Ascending aorta (tissue), 2 donors: ENCODE data around the gene IFT81. TPM values are rescaled to one million over a fixed set of nuclear protein-coding genes. Genes with fewer than 3 reads are reported as not detected.

Experiments
- DNase-seq, 2 donors: peaks; one replicate each; pipeline ENCODE4 v3.0.0-alpha.2; 2019; ENCODE audit warnings: low spot score in 2 of 2
- H3K27ac ChIP-seq, 2 donors: fragments of 200-600 bp; sonication (generic); one replicate each; pipeline ENCODE4 v1.5.1; 2016 to 2017; ENCODE audit warnings: mild to moderate bottlenecking in 1 of 2
- H3K27me3 ChIP-seq: fragments of 200-600 bp; sonication (generic); one replicate; pipeline ENCODE4 v1.5.1; 2017
- H3K36me3 ChIP-seq, 2 donors: fragments of 200-600 bp; sonication (generic); one replicate each; pipeline ENCODE4 v1.5.1; 2016
- H3K4me1 ChIP-seq, 2 donors: fragments of 200-600 bp; sonication (generic); one replicate each; pipeline ENCODE4 v1.5.1; 2016 to 2017; ENCODE audit warnings: mild to moderate bottlenecking in 1 of 2
- H3K4me3 ChIP-seq, 2 donors: fragments of 200-600 bp; sonication (generic); one replicate each; pipeline ENCODE4 v1.5.1; 2016 to 2017; ENCODE audit warnings: mild to moderate bottlenecking in 1 of 2
- H3K9me3 ChIP-seq, 2 donors: fragments of 200-600 bp; sonication (generic); one replicate each; pipeline ENCODE4 v1.5.1; 2016
- intact Hi-C: fragments of 100-400 bp; cut with DNase I; formaldehyde crosslinking; loops from one replicate; pipeline ENCODE4 v1.15.1; 2023
- total RNA-seq: library from RNA; depleted of rRNA; stranded (reverse); fragments of >200 nt; gene quantifications from one replicate; pipeline ENCODE4 v1.1.0, GENCODE V29; 2016
- TF ChIP-seq, protein P1 (sequence below), 3 experiments: fragments of 200-600 bp in 2 of 3; fragments of 450-650 bp in 1 of 3; sonication (generic) in 2 of 3; IDR thresholded peaks; one replicate each; pipeline ENCODE4 v1.5.1; 2016 to 2019; ENCODE audit warnings: antibody characterized with exemption in 3 of 3, mild to moderate bottlenecking in 1 of 3, moderate library complexity in 1 of 3

The IFT81 gene
- total RNA-seq, 1 donor from 2014 or later = 12.0 TPM

DNA sequence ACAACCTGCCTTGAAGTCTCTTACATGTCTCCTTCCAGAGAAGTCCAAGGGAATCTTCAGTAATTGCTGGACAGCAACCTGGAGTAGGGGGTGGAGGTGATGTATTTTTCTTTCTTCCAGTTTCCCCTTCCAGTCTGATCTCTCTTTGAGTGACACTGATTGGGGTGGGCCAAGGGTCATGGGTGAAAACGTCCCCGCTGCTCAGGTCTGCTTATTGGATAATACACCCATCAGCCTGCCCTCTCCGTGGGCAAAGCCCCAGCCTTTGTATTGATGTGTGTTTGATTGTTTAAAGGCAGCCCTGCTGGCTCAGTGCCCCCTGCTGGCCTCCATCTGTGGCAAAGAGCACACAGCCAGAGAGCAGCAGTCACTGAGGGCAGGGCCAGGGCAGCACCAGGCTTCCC is 121.2 kb downstream of the IFT81 start:
- TF ChIP-seq, protein P1, sequence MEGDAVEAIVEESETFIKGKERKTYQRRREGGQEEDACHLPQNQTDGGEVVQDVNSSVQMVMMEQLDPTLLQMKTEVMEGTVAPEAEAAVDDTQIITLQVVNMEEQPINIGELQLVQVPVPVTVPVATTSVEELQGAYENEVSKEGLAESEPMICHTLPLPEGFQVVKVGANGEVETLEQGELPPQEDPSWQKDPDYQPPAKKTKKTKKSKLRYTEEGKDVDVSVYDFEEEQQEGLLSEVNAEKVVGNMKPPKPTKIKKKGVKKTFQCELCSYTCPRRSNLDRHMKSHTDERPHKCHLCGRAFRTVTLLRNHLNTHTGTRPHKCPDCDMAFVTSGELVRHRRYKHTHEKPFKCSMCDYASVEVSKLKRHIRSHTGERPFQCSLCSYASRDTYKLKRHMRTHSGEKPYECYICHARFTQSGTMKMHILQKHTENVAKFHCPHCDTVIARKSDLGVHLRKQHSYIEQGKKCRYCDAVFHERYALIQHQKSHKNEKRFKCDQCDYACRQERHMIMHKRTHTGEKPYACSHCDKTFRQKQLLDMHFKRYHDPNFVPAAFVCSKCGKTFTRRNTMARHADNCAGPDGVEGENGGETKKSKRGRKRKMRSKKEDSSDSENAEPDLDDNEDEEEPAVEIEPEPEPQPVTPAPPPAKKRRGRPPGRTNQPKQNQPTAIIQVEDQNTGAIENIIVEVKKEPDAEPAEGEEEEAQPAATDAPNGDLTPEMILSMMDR (IDR thresholded peaks at IDR 0.05) = peak in 1 of 3 experiments; percentile 15
- no peak overlapping the region for H3K27ac ChIP-seq
- intact Hi-C loops = no loop called here
- H3K4me1 ChIP-seq = peaks cover 24 to 25% of the 10 kb centered on the region in 2 donors
- no peaks in the 10 kb centered on the region for H3K36me3 ChIP-seq
- H3K9me3 ChIP-seq = no peaks in the 10 kb centered on the region
- no peak overlapping the region for H3K4me3 ChIP-seq
- H3K27me3 ChIP-seq = no peaks in the 10 kb centered on the region
- DNase-seq = no peak

DNA sequence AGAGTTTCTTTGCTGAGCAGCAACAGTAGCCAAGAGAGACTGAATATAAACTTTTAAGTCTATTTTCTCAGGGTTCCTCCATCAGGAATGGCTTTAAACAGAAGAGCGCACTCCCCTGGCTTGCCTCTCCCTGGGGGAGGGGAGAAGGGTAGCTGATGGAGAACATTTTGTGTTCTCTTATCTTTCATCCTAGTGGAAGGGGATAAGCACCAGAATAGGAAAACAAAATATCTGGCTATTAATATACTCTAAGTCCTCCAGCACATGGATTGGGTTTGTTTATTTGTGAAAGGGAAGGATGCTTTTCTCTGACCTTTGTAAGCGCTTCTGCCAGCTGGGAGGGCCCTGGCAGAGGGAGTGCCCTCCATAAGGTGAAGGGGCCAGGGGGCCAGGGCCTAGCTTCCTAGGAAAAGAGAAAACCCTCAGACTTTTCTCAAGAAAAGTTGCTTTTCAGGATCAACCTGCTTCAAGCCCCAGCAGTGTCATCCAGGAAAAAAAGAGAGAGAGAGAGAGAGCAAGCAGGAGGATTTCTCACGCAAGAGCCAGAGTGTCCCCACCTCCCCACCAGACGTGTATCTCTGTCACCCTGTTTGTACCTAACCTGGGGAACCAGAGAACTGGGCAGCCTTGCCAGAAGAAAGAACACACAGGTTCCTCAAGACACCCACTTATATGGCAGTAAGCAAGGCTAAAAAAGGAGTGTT is 122.6 kb downstream of the IFT81 start:
- Histone ChIP-seq H3K4me1 (peaks cover 24 to 26% of the 10 kb centered on the region in 2 donors), H3K4me3 (no peak overlapping the region), H3K9me3 (no peaks in the 10 kb centered on the region), H3K27ac (peak overlapping the region; percentile 69 to 77), H3K27me3 (no peaks in the 10 kb centered on the region), H3K36me3 (no peaks in the 10 kb centered on the region)
- intact Hi-C loops = no loop called here
- TF ChIP-seq, protein P1 (IDR thresholded peaks at IDR 0.05) = no peak
- no peak for DNase-seq

DNA sequence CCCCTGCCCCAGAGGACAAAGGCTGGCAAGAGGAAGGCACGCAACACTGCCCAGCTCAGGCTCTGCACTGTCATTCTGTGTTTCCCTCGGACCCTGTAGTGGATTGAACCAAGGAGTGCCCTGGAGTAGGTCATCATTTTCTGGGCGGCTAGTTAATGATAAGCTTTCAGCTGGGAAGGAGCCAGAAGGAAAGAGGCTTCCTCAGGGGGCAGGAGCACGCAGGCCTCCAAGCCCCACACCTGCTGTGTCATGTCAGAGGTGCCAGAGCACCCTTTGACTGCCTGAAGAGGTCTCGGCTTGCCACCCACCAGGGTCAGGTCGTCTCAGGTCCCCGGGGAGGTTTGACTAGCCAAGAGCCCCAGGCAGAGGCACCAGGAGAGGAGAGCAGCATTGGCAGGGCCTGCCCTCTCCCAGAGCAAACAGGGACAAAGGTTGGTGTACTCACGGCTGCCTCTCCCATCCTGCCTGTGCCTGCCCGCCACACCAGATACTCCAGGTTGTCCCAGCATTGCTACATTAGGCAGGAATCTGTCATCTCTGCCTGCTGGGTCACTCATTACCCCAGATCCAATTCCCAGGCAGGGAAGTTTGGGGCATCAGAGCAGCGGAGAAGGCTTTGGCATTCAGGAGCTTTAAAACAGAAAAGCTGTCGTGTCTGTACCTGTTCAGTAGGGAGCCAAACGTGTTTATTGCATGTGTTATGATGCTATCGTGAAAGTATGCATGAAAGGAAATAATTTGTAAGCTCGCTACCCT is 123.4 kb downstream of the IFT81 start:
- intact Hi-C loops = loop anchor here (2.0 kb wide), 1 partner anchor 33 kb away; the partner anchor contains the start of gene ATP2A2
- Histone ChIP-seq H3K27me3 (no peaks in the 10 kb centered on the region), H3K9me3 (no peaks in the 10 kb centered on the region), H3K4me3 (no peak overlapping the region), H3K4me1 (peaks cover 25 to 26% of the 10 kb centered on the region in 2 donors), H3K27ac (peak overlapping the region; percentile 69 to 77), H3K36me3 (no peaks in the 10 kb centered on the region)
- TF ChIP-seq, protein P1 (IDR thresholded peaks at IDR 0.05) = no peak
- no peak for DNase-seq

DNA sequence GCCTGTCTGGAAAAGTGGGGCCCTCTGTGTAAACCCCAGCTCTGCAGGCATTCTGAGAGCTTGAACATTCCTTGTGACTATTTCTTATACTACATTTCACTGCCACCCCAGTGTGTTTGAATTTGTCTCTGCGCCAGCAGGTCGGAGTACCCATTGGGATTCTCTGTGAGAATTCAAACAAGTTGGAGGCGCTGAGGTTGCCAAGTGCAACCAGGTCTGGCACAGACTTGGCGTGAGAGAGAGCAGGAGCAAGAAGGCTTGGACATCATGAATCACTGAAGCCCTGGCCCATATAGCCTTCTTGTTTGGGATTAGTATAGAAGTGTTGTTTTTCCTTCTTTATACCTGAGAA is 123.9 kb downstream of the IFT81 start:
- DNase-seq = no peak
- TF ChIP-seq, protein P1 (IDR thresholded peaks at IDR 0.05) = no peak
- Histone ChIP-seq H3K9me3 (no peaks in the 10 kb centered on the region), H3K27ac (peak overlapping the region; percentile 69 to 77), H3K4me3 (no peak overlapping the region), H3K27me3 (no peaks in the 10 kb centered on the region), H3K36me3 (no peaks in the 10 kb centered on the region), H3K4me1 (peaks cover 26 to 30% of the 10 kb centered on the region in 2 donors)
- intact Hi-C loops = loop anchor here (2.0 kb wide), 1 partner anchor 33 kb away; the partner anchor contains the start of gene ATP2A2

DNA sequence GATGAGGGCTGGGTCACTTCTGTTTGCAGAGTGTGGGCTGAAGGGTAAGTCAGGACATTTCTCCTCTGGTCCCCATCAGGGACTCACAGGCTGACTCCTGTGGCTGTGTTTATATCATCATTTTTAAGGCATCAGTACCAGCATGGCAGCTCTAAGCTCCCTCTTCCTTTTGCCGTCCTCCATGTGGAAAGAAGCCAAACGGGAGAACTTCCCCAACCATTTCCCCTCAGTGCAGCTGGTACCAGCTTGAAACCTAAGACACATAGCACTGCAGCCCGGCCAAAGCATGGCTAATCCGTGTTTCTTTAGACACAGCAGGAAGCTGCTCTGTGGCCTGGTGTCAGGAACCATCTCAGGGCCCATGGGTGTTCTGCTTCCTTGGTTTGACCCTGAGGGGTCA is 124.9 kb downstream of the IFT81 start:
- no peak for DNase-seq
- Histone ChIP-seq H3K36me3 (no peaks in the 10 kb centered on the region), H3K9me3 (no peaks in the 10 kb centered on the region), H3K27ac (peak overlapping the region; percentile 50 to 69), H3K4me3 (no peak overlapping the region), H3K27me3 (no peaks in the 10 kb centered on the region), H3K4me1 (peaks cover 26 to 34% of the 10 kb centered on the region in 2 donors)
- TF ChIP-seq, protein P1 (IDR thresholded peaks at IDR 0.05) = no peak
- intact Hi-C loops = loop anchor here (2.0 kb wide), 1 partner anchor 32 kb away; the partner anchor contains the start of gene ATP2A2
